CD4-positive, alpha-beta T cell (primary cell): Measurements from ENCODE around the gene SLC38A11. TPM values are rescaled to one million over a fixed set of nuclear protein-coding genes. Genes with fewer than 3 reads are reported as not detected.
"Not testable (repeated sequence)": the region's sequence is repeated elsewhere in the genome, so short reads cannot be mapped to it uniquely, and the experiment has no call there.

ENCODE experiments used
- ATAC-seq: fragments of 200-7000 bp; cut with Tn5 transposase; one replicate; pipeline ENCODE4 v1.10.0; 2022; ENCODE audit warnings: mild to moderate bottlenecking; ENCODE audit not compliant: poor library complexity
- CTCF ChIA-PET: fragments of 350-600 bp; sonication (Branson Sonifier 250); formaldehyde crosslinking; loops from one replicate; lab custom pipeline; 2021; ENCODE audit warnings: antibody characterized with exemption, inconsistent platforms; lab: Charles Lee
- POLR2A ChIA-PET: fragments of 350-600 bp; sonication (Branson Sonifier 250); formaldehyde crosslinking; loops from one replicate; lab custom pipeline; 2021; ENCODE audit warnings: antibody characterized with exemption, inconsistent platforms; lab: Charles Lee
- DNase-seq, 14 experiments: peaks; one replicate each; pipeline ENCODE4 v3.0.0-alpha.2; 2013 to 2020; ENCODE audit warnings: mixed read lengths in 2 of 14
- H3K27ac ChIP-seq, 2 donors: one replicate each; pipeline versions ENCODE4 v1.5.1 to v1.7.0; 2013; ENCODE audit warnings: low read length in 2 of 2, low read depth in 1 of 2, mild to moderate bottlenecking in 1 of 2
- H3K27me3 ChIP-seq, 2 experiments: 1 replicate in 1 of 2; 2 replicates in 1 of 2; pipeline versions ENCODE4 v1.6.1 to v1.7.0; 2013; ENCODE audit warnings: low read length in 2 of 2, control low read depth in 1 of 2, mild to moderate bottlenecking in 1 of 2, moderate library complexity in 1 of 2; ENCODE audit not compliant: insufficient read depth in 2 of 2, control insufficient read depth in 1 of 2
- H3K36me3 ChIP-seq: one replicate; pipeline ENCODE4 v1.6.1; 2013; ENCODE audit warnings: low read length, control low read depth; ENCODE audit not compliant: insufficient read depth
- H3K4me1 ChIP-seq: one replicate; pipeline ENCODE4 v1.6.1; 2013; ENCODE audit warnings: low read length, control low read depth; ENCODE audit not compliant: insufficient read depth
- H3K4me3 ChIP-seq: one replicate; pipeline ENCODE4 v1.5.1; 2013; ENCODE audit warnings: mild to moderate bottlenecking, low read length, moderate library complexity
- H3K9me3 ChIP-seq, 2 experiments: 1 replicate in 1 of 2; 2 replicates in 1 of 2; pipeline versions ENCODE4 v1.6.1 to v1.7.0; 2013; ENCODE audit warnings: low read length in 2 of 2, mild to moderate bottlenecking in 2 of 2, control low read depth in 1 of 2, moderate library complexity in 1 of 2; ENCODE audit not compliant: control insufficient read depth in 1 of 2, insufficient read depth in 1 of 2
- H3K27ac Mint-ChIP-seq: one replicate; pipeline ENCODE4 v1.8.0; 2020; ENCODE audit warnings: mixed read lengths
- H3K27me3 Mint-ChIP-seq: one replicate; pipeline ENCODE4 v1.8.0; 2021; ENCODE audit warnings: mixed read lengths
- H3K36me3 Mint-ChIP-seq: one replicate; pipeline ENCODE4 v1.8.0; 2021; ENCODE audit warnings: low read depth, mixed read lengths
- H3K4me1 Mint-ChIP-seq: one replicate; pipeline ENCODE4 v1.8.0; 2021; ENCODE audit warnings: low read depth, mixed read lengths
- H3K4me3 Mint-ChIP-seq: one replicate; pipeline ENCODE4 v1.8.0; 2020; ENCODE audit warnings: mild to moderate bottlenecking, mixed read lengths
- H3K9me3 Mint-ChIP-seq: one replicate; pipeline ENCODE4 v1.8.0; 2020; ENCODE audit warnings: mixed read lengths
- CTCF ChIP-seq: fragments of 200-600 bp; IDR thresholded peaks from one replicate; pipeline ENCODE4 v1.8.0; 2022; ENCODE audit warnings: antibody characterized with exemption, mild to moderate bottlenecking
- intact Hi-C, 2 experiments: fragments of 100-400 bp; cut with DNase I in 1 of 2; cut with micrococcal nuclease in 1 of 2; formaldehyde crosslinking; loops; one replicate each; pipeline versions ENCODE4 v1.15.1 to v1.9.0; 2023 to 2025; cut with DNase I, micrococcal nuclease
- total RNA-seq, 174 experiments: library from RNA in 2 of 174; stranded (reverse) in 2 of 174; gene quantifications; one replicate each; pipeline ENCODE4 v1.2.3 and lab custom pipeline; 2021 to 2026

SLC38A11 gene
- total RNA-seq, 2 experiments from 2014 or later, result not detected

GRCh38 chr2:164993287-164994016 lies 38.1 kb upstream of the SLC38A11 start:
- no peak for DNase-seq
- no peak for TF ChIP-seq CTCF
- Mint-ChIP-seq H3K27ac (no peak overlapping the region), H3K27me3 (no peaks in the 10 kb centered on the region), H3K36me3 (no peaks in the 10 kb centered on the region), H3K4me1 (peaks cover 7% of the 10 kb centered on the region), H3K4me3 (no peak overlapping the region), H3K9me3 (no peaks in the 10 kb centered on the region)
- ATAC-seq, result no peak
- H3K27me3 ChIP-seq, result no peaks in the 10 kb centered on the region
- H3K4me1 ChIP-seq, result peaks cover 3% of the 10 kb centered on the region
- no peaks in the 10 kb centered on the region for H3K36me3 ChIP-seq
- ChIA-PET POLR2A (no interaction called here), CTCF (interaction anchor here (0.7 kb wide), 1 partner anchor 14 kb away, joined by 3 read pairs; no protein-coding TSS in a partner anchor)
- intact Hi-C loops, result loop anchor here (2.0 to 5.0 kb wide), 3 partner anchors 299 to 1135 kb away; partner anchors contain the start of gene SCN1A (in 1 of the 2)
- no peak overlapping the region for H3K4me3 ChIP-seq
- H3K27ac ChIP-seq, result no peak overlapping the region
- H3K9me3 ChIP-seq, result no peaks in the 10 kb centered on the region

- H3K4me3 ChIP-seq, result no peak overlapping the region
- ChIA-PET CTCF (interaction anchor here (0.7 kb wide), 1 partner anchor 15 kb away, joined by 3 read pairs; no protein-coding TSS in a partner anchor), POLR2A (no interaction called here)
- no peaks in the 10 kb centered on the region for H3K9me3 Mint-ChIP-seq
- peaks cover 7% of the 10 kb centered on the region for H3K4me1 Mint-ChIP-seq
- peak in 8 of 14 experiments; percentile 6 to 73 (median 26) for DNase-seq
- H3K27me3 Mint-ChIP-seq, result no peaks in the 10 kb centered on the region
- H3K27ac ChIP-seq, result no peak overlapping the region
- TF ChIP-seq CTCF, result peak; percentile 54
- peaks cover 3% of the 10 kb centered on the region for H3K4me1 ChIP-seq
- no peak overlapping the region for H3K4me3 Mint-ChIP-seq
- H3K27me3 ChIP-seq, result no peaks in the 10 kb centered on the region
- H3K36me3 Mint-ChIP-seq, result no peaks in the 10 kb centered on the region
- intact Hi-C loops, result loop anchor here (2.0 to 5.0 kb wide), 3 partner anchors 299 to 1136 kb away; partner anchors contain the start of gene SCN1A (in 1 of the 2)
- H3K36me3 ChIP-seq, result no peaks in the 10 kb centered on the region
- peak; percentile 57 for ATAC-seq
- no peak overlapping the region for H3K27ac Mint-ChIP-seq
- no peaks in the 10 kb centered on the region for H3K9me3 ChIP-seq
Observed at GRCh38 chr2:164992818-164993217, 37.5 kb upstream of the SLC38A11 start.

GRCh38 chr2:164992093-164992454 lies 36.7 kb upstream of the SLC38A11 start:
- ATAC-seq, H3K4me1 ChIP-seq, H3K9me3 ChIP-seq, H3K4me3 Mint-ChIP-seq, CTCF ChIA-PET, H3K4me3 ChIP-seq, DNase-seq, H3K36me3 Mint-ChIP-seq, H3K9me3 Mint-ChIP-seq, POLR2A ChIA-PET, H3K36me3 ChIP-seq, H3K27ac ChIP-seq, H3K27ac Mint-ChIP-seq, H3K27me3 ChIP-seq, H3K27me3 Mint-ChIP-seq, H3K4me1 Mint-ChIP-seq: not testable (repeated sequence)
- intact Hi-C loops, result loop anchor here (2.0 to 5.0 kb wide), 3 partner anchors 300 to 1137 kb away; partner anchors contain the start of gene SCN1A (in 1 of the 2)

- H3K27me3 Mint-ChIP-seq, H3K4me3 ChIP-seq, H3K4me3 Mint-ChIP-seq, H3K9me3 Mint-ChIP-seq, H3K4me1 Mint-ChIP-seq, H3K36me3 Mint-ChIP-seq, POLR2A ChIA-PET, CTCF ChIA-PET, H3K36me3 ChIP-seq, ATAC-seq, H3K27ac ChIP-seq, DNase-seq, H3K27ac Mint-ChIP-seq, H3K27me3 ChIP-seq, H3K4me1 ChIP-seq, H3K9me3 ChIP-seq: not testable (repeated sequence)
- intact Hi-C loops, result loop anchor here (2.0 to 5.0 kb wide), 3 partner anchors 301 to 1137 kb away; partner anchors contain the start of gene SCN1A (in 1 of the 2)
Observed at GRCh38 chr2:164991361-164992092, 36.2 kb upstream of the SLC38A11 start.

- not testable (repeated sequence) for H3K4me3 Mint-ChIP-seq
Observed at GRCh38 chr2:164990953-164991352, 35.6 kb upstream of the SLC38A11 start.

More at GRCh38 chr2:164990953-164991352, 35.6 kb upstream of the SLC38A11 start:
- H3K4me1 Mint-ChIP-seq, H3K4me1 ChIP-seq, H3K27me3 Mint-ChIP-seq, H3K27ac Mint-ChIP-seq, DNase-seq, H3K36me3 ChIP-seq, H3K9me3 ChIP-seq, H3K36me3 Mint-ChIP-seq, H3K27me3 ChIP-seq, H3K9me3 Mint-ChIP-seq, H3K27ac ChIP-seq, H3K4me3 ChIP-seq, POLR2A ChIA-PET, CTCF ChIA-PET, ATAC-seq: not testable (repeated sequence)
- intact Hi-C loops, result loop anchor here in 1 of 2 experiments (5.0 kb wide), 1 partner anchor 301 kb away; no protein-coding TSS in a partner anchor
